ENCODE measurements around the gene SPSB1.

Gene SPSB1

DNA sequence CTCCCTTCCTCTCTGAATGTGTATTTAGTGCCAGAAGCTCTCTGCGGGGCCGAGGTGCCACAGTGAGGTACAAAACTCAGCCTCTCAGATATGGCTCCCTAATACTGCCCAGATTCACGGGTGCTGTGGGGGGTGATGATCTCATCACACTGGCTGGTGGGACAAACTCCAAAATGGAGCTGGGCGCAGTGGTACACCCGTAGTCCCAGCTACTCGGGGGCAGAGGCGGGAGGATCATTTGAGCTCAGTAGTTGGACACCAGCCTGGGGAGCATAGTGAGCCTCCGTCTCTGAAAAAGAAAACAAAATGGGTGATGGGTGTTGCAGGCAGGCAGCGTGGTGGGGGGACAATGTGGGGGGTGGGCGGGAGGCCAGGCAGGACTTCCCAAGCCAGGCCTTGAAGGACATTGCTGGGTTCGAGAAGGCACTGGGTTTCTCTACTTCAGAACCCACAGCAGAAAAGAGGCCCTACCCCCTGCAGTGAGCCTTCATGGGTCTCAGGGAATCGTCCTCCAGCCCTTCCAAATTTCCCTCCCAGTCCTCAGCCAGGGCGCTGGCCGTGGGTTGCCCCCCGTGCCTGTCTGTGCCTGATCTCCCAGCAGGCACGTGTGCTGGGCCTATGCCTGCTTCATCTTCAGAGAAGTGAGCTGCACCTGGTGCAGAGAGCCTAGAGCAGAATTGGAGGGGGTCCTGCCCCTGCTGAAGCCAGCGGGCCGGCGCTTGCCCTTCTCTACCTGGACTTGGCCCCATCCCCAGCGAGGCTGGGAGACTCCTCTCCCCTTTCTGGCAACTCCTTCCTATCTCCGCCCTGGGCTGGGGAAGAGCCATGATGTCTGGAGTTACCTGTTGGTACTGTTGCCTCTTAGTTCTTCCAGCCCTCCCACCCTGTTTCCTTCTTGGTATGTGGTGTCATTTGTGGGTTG lies 44.1 kb upstream of the SPSB1 start:
- FAIRE-seq (no peak), DNase-seq (ENCODE audit: insufficient read length, low spot score) (no peak)
- TF ChIP-seq POLR2AphosphoS5 (IDR thresholded peaks at IDR 0.05; ENCODE audit: low read depth, low read length) (no peak), POU2F2 (IDR thresholded peaks at IDR 0.05; ENCODE audit: low read depth, low read length) (no peak), PAX5 (IDR thresholded peaks at IDR 0.05; ENCODE audit: insufficient read depth, low read length, severe bottlenecking) (no peak), SPI1 (IDR thresholded peaks at IDR 0.05; ENCODE audit: low read depth, low read length) (no peak), POLR2A (IDR thresholded peaks at IDR 0.05; ENCODE audit: low read depth, low read length) (no peak), TAF1 (IDR thresholded peaks at IDR 0.05; ENCODE audit: low read depth, low read length) (no peak)

DNA sequence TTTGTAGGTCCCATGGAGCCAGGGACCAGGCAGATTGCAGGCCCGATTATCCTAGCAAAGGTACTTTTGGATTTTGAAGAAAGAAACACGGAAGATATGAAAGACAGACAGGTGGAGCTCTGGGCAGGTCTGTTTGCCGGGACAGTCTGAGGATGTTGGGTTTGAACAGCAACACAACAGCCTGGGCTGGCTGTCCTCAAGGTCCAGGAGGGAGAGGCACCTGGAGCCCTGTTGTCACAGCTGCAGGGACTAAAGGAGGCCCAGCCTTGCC lies 43.5 kb upstream of the SPSB1 start:
- DNase-seq (ENCODE audit: insufficient read length, low spot score) (no peak), FAIRE-seq (no peak)
- TF ChIP-seq SPI1 (IDR thresholded peaks at IDR 0.05; ENCODE audit: low read depth, low read length) = no peak

DNA sequence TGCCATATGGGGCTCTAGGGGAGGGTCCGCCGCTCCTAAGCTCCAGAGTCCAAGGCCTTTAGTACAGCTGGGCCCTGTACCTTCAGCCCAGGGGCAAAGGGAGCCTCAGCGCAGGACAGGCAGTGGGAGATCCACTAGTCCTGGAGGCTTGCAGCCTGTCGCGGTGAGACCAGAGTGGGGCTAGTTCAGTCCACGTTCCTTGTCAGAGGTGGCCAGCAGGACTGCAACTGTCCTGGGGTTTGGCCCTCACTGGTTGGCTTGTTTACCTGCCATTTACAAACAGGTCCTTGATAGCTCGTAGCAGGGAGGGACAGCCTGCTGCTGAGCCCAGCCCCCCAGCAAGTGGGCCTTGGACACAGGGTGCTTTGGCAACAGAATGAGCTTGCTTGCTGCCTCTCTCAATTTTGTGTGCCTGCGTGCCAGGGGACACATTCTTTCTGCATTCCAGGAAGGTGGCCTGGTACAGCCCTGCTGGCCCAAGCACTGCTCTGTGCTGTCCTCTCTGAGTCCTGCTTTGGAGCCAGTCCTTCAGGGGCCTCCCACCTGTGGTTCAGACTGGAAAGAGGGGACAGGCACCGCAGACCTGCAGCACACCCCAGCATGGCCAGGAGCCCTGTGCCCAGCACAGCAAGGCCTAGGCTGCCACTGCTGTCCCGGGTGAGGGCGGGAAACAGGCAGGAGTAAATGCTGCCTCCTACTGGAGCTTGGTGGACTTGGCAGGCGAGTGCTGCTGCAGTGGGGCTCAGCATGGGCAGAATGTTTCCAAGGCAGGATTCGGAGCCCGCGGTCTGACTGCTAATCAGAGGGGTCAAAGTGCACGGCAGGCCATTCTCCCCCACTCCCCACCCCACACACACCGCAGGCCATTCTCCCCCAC lies 42.9 kb upstream of the SPSB1 start:
- peak; percentile 72 for DNase-seq (ENCODE audit: insufficient read length, low spot score)
- TF ChIP-seq TAF1 (IDR thresholded peaks at IDR 0.05; ENCODE audit: low read depth, low read length) (no peak), POU2F2 (IDR thresholded peaks at IDR 0.05; ENCODE audit: low read depth, low read length) (no peak), SPI1 (IDR thresholded peaks at IDR 0.05; ENCODE audit: low read depth, low read length) (no peak), PAX5 (IDR thresholded peaks at IDR 0.05; ENCODE audit: insufficient read depth, low read length, severe bottlenecking) (no peak), POLR2AphosphoS5 (IDR thresholded peaks at IDR 0.05; ENCODE audit: low read depth, low read length) (no peak), POLR2A (IDR thresholded peaks at IDR 0.05; ENCODE audit: low read depth, low read length) (no peak)
- FAIRE-seq = peak; percentile 56

DNA sequence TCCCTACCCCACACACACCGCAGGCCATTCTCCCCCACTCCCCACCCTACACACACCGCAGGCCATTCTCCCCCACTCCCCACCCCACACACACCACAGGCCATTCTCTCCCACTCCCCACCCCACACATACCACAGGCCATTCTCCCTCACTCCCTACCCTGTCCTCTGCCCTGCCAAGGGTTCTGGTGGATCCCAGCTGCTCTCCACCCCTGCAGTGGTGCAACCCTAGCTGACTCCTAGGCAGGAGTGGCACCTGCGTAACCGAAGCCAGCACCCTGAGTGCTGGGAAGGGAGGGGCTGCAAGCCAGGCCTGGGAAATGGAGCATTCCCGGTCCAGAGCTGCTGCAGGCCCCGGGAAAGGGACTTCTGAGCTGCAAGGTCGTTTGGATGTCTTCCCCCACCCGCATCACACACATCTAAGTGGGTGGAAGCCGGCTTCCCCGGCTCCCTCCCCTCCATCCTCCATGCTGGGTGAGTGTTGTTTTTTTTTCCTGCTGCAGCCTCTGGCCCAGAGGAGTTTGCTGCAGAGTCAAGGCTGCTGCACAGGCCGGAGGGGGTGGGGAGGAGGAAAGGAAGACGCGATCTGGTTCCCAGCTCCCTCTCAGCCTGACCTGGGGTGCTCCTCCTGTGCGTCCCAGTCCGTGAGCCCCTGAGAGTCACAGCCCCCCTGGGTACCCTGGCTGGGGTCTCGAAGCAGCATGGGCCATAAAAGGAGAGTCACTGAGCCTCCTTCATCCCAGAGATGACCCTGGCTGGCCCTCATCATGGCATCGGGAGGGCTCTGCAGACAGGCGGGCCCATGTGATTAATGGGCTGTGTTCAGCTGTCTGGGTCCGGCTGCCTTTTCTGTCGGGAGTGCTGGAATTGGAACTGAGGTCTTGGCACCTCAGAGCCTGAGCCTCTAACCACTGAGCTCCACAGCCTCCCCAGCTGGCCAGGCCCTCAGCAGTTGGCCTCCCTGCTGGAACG lies 42.0 kb upstream of the SPSB1 start:
- DNase-seq (ENCODE audit: insufficient read length, low spot score) (no peak), FAIRE-seq (no peak)
- TF ChIP-seq POLR2A (IDR thresholded peaks at IDR 0.05; ENCODE audit: low read depth, low read length) (no peak), POU2F2 (IDR thresholded peaks at IDR 0.05; ENCODE audit: low read depth, low read length) (no peak), SPI1 (IDR thresholded peaks at IDR 0.05; ENCODE audit: low read depth, low read length) (no peak), POLR2AphosphoS5 (IDR thresholded peaks at IDR 0.05; ENCODE audit: low read depth, low read length) (no peak), PAX5 (IDR thresholded peaks at IDR 0.05; ENCODE audit: insufficient read depth, low read length, severe bottlenecking) (no peak), TAF1 (IDR thresholded peaks at IDR 0.05; ENCODE audit: low read depth, low read length) (no peak)

DNA sequence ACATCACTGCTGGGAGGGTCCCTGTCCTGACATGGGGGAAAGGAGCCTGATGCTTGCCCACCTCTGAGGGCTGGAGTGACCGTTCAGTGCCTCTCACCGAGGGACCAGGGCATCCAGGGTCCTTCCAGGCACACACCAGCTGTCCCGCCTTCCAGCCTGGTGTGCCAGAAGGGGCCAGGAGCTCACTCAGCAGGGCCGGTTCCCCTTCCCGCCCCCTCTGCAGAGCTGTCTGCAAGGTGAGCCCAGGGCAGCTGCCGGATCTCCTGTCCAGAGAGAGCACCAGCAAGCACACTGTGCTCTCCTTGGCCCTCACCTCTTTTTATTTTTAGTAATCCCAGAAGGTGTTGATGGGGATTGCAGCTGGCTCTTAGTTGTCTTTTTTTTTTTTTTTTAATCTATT lies 41.2 kb upstream of the SPSB1 start:
- DNase-seq (ENCODE audit: insufficient read length, low spot score) = no peak

DNA sequence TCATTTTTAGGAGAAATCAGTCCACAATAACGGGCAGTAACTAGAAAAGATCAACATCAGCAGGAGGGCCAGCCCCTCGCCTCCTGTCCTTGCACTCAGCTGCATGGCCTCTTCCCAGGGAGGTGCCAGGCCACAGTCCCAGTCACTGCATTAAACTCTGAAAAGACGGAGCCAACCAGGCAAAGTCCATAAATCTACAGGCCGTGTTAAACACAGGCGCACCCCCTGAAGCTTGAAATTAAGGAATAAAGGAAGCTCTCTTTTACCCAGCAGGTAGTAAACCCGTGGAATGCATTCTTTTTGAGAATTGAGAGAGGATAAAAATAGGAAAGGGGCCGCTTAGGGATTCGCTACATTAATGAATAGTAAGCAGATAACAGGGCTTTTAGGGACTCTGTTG lies 39.7 kb upstream of the SPSB1 start:
- DNase-seq (ENCODE audit: insufficient read length, low spot score) = no peak
- TF ChIP-seq SPI1 (IDR thresholded peaks at IDR 0.05; ENCODE audit: low read depth, low read length) = no peak
- no peak for TF ChIP-seq POU2F2 (IDR thresholded peaks at IDR 0.05; ENCODE audit: low read depth, low read length)
- TF ChIP-seq POLR2A (IDR thresholded peaks at IDR 0.05; ENCODE audit: low read depth, low read length) = no peak
- TF ChIP-seq POLR2AphosphoS5 (IDR thresholded peaks at IDR 0.05; ENCODE audit: low read depth, low read length) = no peak
- no peak for TF ChIP-seq PAX5 (IDR thresholded peaks at IDR 0.05; ENCODE audit: insufficient read depth, low read length, severe bottlenecking)
- TF ChIP-seq TAF1 (IDR thresholded peaks at IDR 0.05; ENCODE audit: low read depth, low read length) = no peak
- FAIRE-seq = no peak

More for the DNA sequence above, 41.2 kb upstream of the SPSB1 start:
- FAIRE-seq = no peak
- TF ChIP-seq TAF1 (IDR thresholded peaks at IDR 0.05; ENCODE audit: low read depth, low read length) (no peak), POLR2AphosphoS5 (IDR thresholded peaks at IDR 0.05; ENCODE audit: low read depth, low read length) (no peak), PAX5 (IDR thresholded peaks at IDR 0.05; ENCODE audit: insufficient read depth, low read length, severe bottlenecking) (no peak), POLR2A (IDR thresholded peaks at IDR 0.05; ENCODE audit: low read depth, low read length) (no peak), POU2F2 (IDR thresholded peaks at IDR 0.05; ENCODE audit: low read depth, low read length) (no peak), SPI1 (IDR thresholded peaks at IDR 0.05; ENCODE audit: low read depth, low read length) (no peak)

DNA sequence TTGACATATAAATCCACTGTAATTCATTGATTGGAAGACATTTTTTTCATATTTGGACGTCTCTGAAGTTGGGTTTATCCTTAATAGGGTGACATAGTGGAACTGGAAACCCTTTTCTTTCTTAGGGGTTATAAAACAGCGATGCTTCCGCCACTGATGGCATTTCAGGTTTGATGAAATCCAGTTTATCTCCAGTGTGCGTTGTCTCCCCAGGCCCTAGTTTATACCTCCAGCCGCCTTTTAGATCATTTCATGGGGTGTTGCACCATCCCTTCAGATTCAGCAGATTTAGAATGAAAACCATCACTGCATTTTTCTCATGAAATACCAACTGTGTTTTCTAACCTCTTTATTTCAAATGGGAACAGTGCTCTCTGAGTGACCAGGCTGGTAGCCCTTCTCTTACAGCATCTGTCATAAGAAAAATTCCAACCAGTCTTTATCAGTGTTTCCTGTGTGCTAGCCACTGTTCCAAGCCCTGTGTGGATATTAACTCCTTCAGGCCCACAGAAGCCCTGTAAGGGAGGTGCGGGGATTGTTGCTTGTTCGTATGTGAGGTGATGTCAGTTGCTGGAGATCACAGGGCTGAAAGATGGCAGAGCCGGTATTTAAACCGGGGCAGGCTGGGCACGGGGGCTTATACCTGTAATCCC lies 39.1 kb upstream of the SPSB1 start:
- no peak for TF ChIP-seq POLR2AphosphoS5 (IDR thresholded peaks at IDR 0.05; ENCODE audit: low read depth, low read length)
- TF ChIP-seq TAF1 (IDR thresholded peaks at IDR 0.05; ENCODE audit: low read depth, low read length) = no peak
- TF ChIP-seq SPI1 (IDR thresholded peaks at IDR 0.05; ENCODE audit: low read depth, low read length) = no peak
- no peak for TF ChIP-seq POLR2A (IDR thresholded peaks at IDR 0.05; ENCODE audit: low read depth, low read length)
- TF ChIP-seq PAX5 (IDR thresholded peaks at IDR 0.05; ENCODE audit: insufficient read depth, low read length, severe bottlenecking) = no peak
- no peak for TF ChIP-seq POU2F2 (IDR thresholded peaks at IDR 0.05; ENCODE audit: low read depth, low read length)
- no peak for FAIRE-seq
- no peak for DNase-seq (ENCODE audit: insufficient read length, low spot score)

DNA sequence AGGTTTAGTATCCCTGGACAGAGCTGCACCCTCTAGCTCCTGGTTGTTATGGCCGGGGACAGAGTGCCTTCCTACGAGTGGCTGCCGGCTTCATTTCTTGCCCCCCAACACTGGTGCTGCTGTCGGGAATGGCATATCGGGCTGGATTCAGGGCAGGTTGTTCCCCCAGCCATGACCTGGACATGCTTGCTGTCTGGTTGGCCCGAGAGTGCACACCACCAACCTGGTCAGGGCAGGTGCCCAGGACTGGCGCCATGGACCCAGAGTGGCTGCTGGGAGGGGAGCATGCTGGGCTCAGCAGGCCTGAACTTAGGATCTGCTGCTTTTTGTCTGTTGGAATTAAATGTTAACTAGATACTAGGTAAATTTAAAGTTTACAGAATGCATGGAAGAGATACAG lies 36.4 kb upstream of the SPSB1 start:
- DNase-seq (ENCODE audit: insufficient read length, low spot score) (no peak), FAIRE-seq (no peak)
- TF ChIP-seq POLR2A (IDR thresholded peaks at IDR 0.05; ENCODE audit: low read depth, low read length) (no peak), TAF1 (IDR thresholded peaks at IDR 0.05; ENCODE audit: low read depth, low read length) (no peak), SPI1 (IDR thresholded peaks at IDR 0.05; ENCODE audit: low read depth, low read length) (no peak), POLR2AphosphoS5 (IDR thresholded peaks at IDR 0.05; ENCODE audit: low read depth, low read length) (no peak), PAX5 (IDR thresholded peaks at IDR 0.05; ENCODE audit: insufficient read depth, low read length, severe bottlenecking) (no peak)

Measured in GM12891 (cell line).